Large intestine (tissue), 3 donors: ENCODE data around the gene HOXC9. TPM values are rescaled to one million over a fixed set of nuclear protein-coding genes. Genes with fewer than 3 reads are reported as not detected.

ENCODE experiments used
- DNase-seq, 2 donors: peaks; one replicate each; pipeline versions ENCODE4 v3.0.0 to v3.0.0-alpha.2; 2013
- H3K27ac ChIP-seq: one replicate; pipeline ENCODE4 v1.5.1; 2013; ENCODE audit warnings: low read length
- H3K27me3 ChIP-seq: 2 replicates; pipeline ENCODE4 v1.6.1; 2013; ENCODE audit warnings: low read length; ENCODE audit not compliant: control insufficient read depth, insufficient read depth
- H3K36me3 ChIP-seq: 2 replicates; pipeline ENCODE4 v1.6.1; 2013; ENCODE audit warnings: low read length; ENCODE audit not compliant: control insufficient read depth, insufficient read depth
- H3K4me1 ChIP-seq: one replicate; pipeline ENCODE4 v1.6.1; 2013; ENCODE audit warnings: low read length; ENCODE audit not compliant: control insufficient read depth, insufficient read depth
- H3K4me3 ChIP-seq: one replicate; pipeline ENCODE4 v1.5.1; 2013; ENCODE audit warnings: low read length
- H3K9me3 ChIP-seq: one replicate; pipeline ENCODE4 v1.6.1; 2013; ENCODE audit warnings: mild to moderate bottlenecking, low read depth, low read length, moderate library complexity; ENCODE audit not compliant: control insufficient read depth
- WGBS: methylation state at CpG from one replicate; pipeline ENCODE4 v1.1.5; 2013; ENCODE audit warnings: low lambda C conversion rate; ENCODE audit not compliant: insufficient coverage; 5-methylcytosine and 5-hydroxymethylcytosine counted together
- polyA plus RNA-seq: library from polyadenylated mRNA; unstranded; fragments of 120-200 nt; gene quantifications from one replicate; pipeline ENCODE4 v1.2.1, GENCODE V29; 2013

The HOXC9 gene
- polyA plus RNA-seq, 1 donor, result 0.51 TPM

- no peak overlapping the region for H3K4me3 ChIP-seq
- DNase-seq, result no peak
- no peak overlapping the region for H3K27ac ChIP-seq
- peaks cover 13% of the 10 kb centered on the region for H3K9me3 ChIP-seq
- no peaks in the 10 kb centered on the region for H3K36me3 ChIP-seq
- WGBS, result no CpG with 5 or more reads among the region's 30 CpGs
- peaks cover 95% of the 10 kb centered on the region for H3K27me3 ChIP-seq
- H3K4me1 ChIP-seq, result peaks cover 39% of the 10 kb centered on the region
Observed at GRCh38 chr12:53983950-53984572, 15.9 kb upstream of the HOXC9 start.

GRCh38 chr12:53984901-53985691 lies 14.9 kb upstream of the HOXC9 start, which contains the start of gene HOXC10:
Gene HOXC10 (plus strand): TSS chr12:53985146. CDS start chr12:53985260, 114 bp downstream.
- peak within 1 kb of the TSS; percentile 26 for H3K4me3 ChIP-seq
- no peak within 1 kb of the TSS for H3K27ac ChIP-seq
- peaks cover 13% of the 10 kb centered on the region for H3K9me3 ChIP-seq
- no peaks in the 10 kb centered on the region for H3K36me3 ChIP-seq
- DNase-seq, result peak; percentile 90 to 92
- peaks cover 34% of the 10 kb centered on the region for H3K4me1 ChIP-seq
- H3K27me3 ChIP-seq, result peaks cover 96% of the 10 kb centered on the region
- no CpG with 5 or more reads among the region's 55 CpGs for WGBS

GRCh38 chr12:53985692-53985993 lies 14.3 kb upstream of the HOXC9 start:
- no peak overlapping the region for H3K4me3 ChIP-seq
- no peak overlapping the region for H3K27ac ChIP-seq
- no CpG with 5 or more reads among the region's 21 CpGs for WGBS

GRCh38 chr12:53985994-53986685 lies 13.8 kb upstream of the HOXC9 start:
- peak in 1 of 2 donors; percentile 68 for DNase-seq

More at GRCh38 chr12:53985692-53985993, 14.3 kb upstream of the HOXC9 start:
- H3K4me1 ChIP-seq, result peaks cover 35% of the 10 kb centered on the region
- DNase-seq, result no peak
- H3K27me3 ChIP-seq, result peaks cover 97% of the 10 kb centered on the region
- peaks cover 13% of the 10 kb centered on the region for H3K9me3 ChIP-seq
- no peaks in the 10 kb centered on the region for H3K36me3 ChIP-seq

GRCh38 chr12:53986686-53987483 lies 13.1 kb upstream of the HOXC9 start:
- peaks cover 38% of the 10 kb centered on the region for H3K4me1 ChIP-seq
- no peak overlapping the region for H3K4me3 ChIP-seq
- DNase-seq, result no peak
- no peaks in the 10 kb centered on the region for H3K36me3 ChIP-seq
- 20% methylated on average over 2 of the region's 21 CpGs for WGBS
- no peak overlapping the region for H3K27ac ChIP-seq
- H3K9me3 ChIP-seq, result peaks cover 13% of the 10 kb centered on the region
- peaks cover 99% of the 10 kb centered on the region for H3K27me3 ChIP-seq

More at GRCh38 chr12:53985994-53986685, 13.8 kb upstream of the HOXC9 start:
- Histone ChIP-seq H3K9me3 (peaks cover 13% of the 10 kb centered on the region), H3K36me3 (no peaks in the 10 kb centered on the region), H3K4me1 (peaks cover 38% of the 10 kb centered on the region), H3K4me3 (no peak overlapping the region), H3K27ac (no peak overlapping the region), H3K27me3 (peaks cover 97% of the 10 kb centered on the region)
- 33% methylated on average over 1 of the region's 50 CpGs for WGBS

- Histone ChIP-seq H3K27ac (no peak overlapping the region), H3K4me1 (peaks cover 38% of the 10 kb centered on the region)
- no CpG with 5 or more reads among the region's 4 CpGs for WGBS
Observed at GRCh38 chr12:53987787-53988230, 12.2 kb upstream of the HOXC9 start.

GRCh38 chr12:53988541-53989226 lies 11.3 kb upstream of the HOXC9 start:
- peak in 1 of 2 donors; percentile 59 for DNase-seq
- H3K4me3 ChIP-seq, result no peak overlapping the region
- 0% methylated on average over 1 of the region's 5 CpGs for WGBS
- H3K9me3 ChIP-seq, result peaks cover 13% of the 10 kb centered on the region
- H3K4me1 ChIP-seq, result peaks cover 38% of the 10 kb centered on the region
- H3K27me3 ChIP-seq, result peaks cover 99% of the 10 kb centered on the region
- H3K36me3 ChIP-seq, result no peaks in the 10 kb centered on the region
- no peak overlapping the region for H3K27ac ChIP-seq

More at GRCh38 chr12:53987787-53988230, 12.2 kb upstream of the HOXC9 start:
- DNase-seq, result no peak
- no peak overlapping the region for H3K4me3 ChIP-seq
- H3K9me3 ChIP-seq, result peaks cover 13% of the 10 kb centered on the region
- H3K36me3 ChIP-seq, result no peaks in the 10 kb centered on the region
- H3K27me3 ChIP-seq, result peaks cover 99% of the 10 kb centered on the region

- Histone ChIP-seq H3K4me3 (no peak overlapping the region), H3K9me3 (peaks cover 18% of the 10 kb centered on the region), H3K27me3 (peaks cover 99% of the 10 kb centered on the region), H3K27ac (no peak overlapping the region), H3K4me1 (peaks cover 43% of the 10 kb centered on the region), H3K36me3 (no peaks in the 10 kb centered on the region)
- 8% methylated on average over 6 of the region's 28 CpGs for WGBS
- DNase-seq, result peak in 1 of 2 donors; percentile 55
Observed at GRCh38 chr12:53989227-53990113, 10.5 kb upstream of the HOXC9 start.
